Stromal cell of bone marrow (primary cell): ENCODE results near the gene RASAL1.

Experiments
- DNase-seq: peaks from one replicate; pipeline ENCODE4 v3.0.0-alpha.2; 2012; ENCODE audit warnings: low read depth

The RASAL1 gene

GRCh38 chr12:113056631-113057488 is 78.7 kb downstream of the RASAL1 start, which contains the start of gene DTX1:
Gene DTX1, plus strand, starts transcription at chr12:113056730. Its CDS starts 1,463 bp downstream, at chr12:113058193.
- DNase-seq = no peak

DNA sequence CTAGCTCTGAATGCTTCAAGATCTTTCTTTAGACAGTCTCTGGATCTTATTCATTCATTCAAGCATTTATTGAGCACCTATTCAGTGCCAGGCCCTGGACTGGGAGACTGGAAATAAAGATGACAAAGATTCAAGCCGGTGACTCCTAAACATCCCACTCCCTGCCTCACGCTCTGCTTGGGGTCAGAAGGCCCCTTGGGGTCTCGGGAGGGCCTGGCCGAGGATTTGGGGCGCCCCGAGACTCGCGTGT is 79.3 kb downstream of the RASAL1 start:
- DNase-seq = no peak

DNA sequence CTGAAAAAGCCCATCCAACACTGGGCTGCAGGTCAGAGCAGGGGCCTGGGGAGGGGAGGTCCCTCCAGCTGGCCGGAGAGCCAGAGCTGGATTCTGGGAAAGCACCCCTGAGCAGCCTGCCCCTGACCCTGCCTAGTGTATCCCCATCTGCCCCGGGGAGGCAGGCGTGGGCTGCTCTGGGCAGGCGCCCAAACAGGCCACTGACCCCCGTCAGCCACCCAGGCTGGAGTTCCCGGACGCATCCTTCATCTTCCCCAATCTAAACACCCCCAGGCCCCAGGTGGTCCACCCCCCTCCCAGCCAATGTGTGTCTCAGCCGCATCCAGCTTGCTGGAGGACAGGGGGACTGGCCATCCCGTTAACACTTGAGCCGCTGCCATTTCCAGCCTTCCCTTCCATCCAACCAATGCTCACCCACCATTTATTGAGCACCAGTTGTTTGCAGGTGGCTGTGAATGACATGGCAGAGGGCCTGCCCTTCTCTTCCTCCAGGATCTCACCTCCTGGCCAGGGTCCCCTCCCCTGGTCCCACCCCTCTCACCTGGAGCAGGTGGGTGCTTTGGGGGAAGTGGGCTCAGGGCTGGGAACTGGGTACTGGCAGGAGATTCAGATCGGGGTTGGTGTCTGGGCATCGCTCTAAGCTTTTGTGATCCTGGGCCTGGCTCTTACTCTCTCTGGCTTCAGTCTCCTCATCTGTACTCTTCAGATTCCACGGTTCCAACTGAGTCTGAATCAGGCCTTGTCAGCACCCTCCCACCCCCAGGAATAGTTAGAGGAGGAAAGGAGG is 79.8 kb downstream of the RASAL1 start:
- DNase-seq = no peak

- DNase-seq = no peak
These were observed 80.5 kb downstream of the RASAL1 start for GRCh38 chr12:113054948-113055486.

DNA sequence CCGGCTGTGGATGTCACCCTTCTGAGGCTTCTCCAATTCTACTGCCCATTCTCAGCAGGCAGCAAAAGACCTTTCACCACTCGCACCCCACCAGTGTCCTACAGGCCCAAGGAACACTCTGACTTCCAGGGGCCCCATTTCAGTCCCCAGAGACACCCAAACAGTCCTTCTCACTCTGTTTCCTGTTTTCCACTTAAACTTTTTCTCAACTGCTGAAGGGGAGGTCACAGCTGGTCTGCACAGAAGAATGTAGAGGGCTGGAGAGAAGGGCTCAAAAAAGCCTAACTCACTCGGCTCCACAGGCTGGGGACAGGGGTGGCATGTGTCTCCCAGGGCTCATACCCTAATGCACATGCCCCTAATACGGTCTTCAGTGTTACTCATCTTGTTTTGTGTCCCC is 83.2 kb downstream of the RASAL1 start:
- DNase-seq = no peak

GRCh38 chr12:113051759-113052158 is 83.8 kb downstream of the RASAL1 start:
- DNase-seq = no peak

GRCh38 chr12:113050795-113051194 is 84.8 kb downstream of the RASAL1 start:
- no peak for DNase-seq

DNA sequence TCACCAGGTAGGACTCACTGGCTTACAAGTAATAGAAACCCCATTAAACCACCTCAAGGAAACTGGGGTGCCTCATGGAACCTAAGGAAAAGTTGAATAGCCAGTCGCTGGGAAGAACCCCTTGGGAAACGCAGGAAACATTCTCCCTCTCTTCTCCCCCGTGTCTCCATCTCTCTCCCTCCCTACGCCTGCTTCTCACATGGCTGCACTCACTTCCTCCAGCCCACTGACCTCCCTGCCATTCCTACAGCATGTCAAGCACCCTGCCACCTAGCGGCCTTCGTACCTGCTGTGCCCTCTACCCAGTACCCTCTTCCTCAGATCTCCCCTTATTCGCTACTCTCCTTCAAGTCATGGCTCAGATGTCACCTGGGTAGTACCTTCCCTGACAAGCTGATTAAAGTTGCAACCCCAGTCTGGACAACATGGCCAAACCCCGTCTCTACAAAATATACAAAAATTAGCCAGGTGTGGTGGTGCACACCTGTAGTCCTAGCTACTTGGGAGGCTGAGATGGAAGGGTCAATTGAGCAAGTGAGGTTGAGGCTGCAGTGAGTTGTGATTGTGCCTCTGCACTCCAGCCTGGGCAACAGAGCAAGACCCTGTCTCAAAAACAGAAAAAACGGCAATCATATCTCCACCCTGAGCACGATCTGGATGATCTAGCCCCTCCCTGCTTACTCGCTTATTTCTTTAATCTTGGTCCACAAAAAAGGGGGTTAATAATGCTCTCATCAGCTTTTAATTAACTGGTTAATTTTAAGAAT is 85.4 kb downstream of the RASAL1 start:
- no peak for DNase-seq
